Measurements from ENCODE around the gene ST6GALNAC1. TPM values are rescaled to one million over a fixed set of nuclear protein-coding genes. Genes with fewer than 3 reads are reported as not detected.

Gene ST6GALNAC1
- total and polyA plus RNA-seq, 2 donors (not counting 3 experiments of a cell fraction or from before 2014, with no cell fraction given), result 0.19 to 0.55 TPM

DNA sequence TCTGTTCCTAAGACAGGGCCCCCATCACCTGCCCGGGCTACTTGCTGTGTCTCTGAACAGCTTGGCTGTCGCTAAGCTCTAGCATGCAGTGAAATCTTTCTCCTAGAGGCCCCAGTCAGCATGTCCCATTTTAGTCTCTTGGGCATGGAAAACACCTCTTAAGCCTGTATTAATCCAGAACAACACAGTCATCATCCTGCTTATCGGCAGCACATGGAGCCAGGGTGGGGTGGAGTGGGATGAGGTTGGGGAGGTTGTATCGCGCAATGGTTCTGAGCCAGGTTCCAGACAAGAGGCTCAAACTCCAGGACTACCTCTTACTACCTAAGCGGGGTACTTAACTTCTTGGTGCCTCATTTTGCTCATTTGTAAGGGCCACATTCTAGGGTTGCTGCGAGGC, 65.7 kb downstream of the ST6GALNAC1 start:
- FAIRE-seq (no peak), DNase-seq (ENCODE audit: low read depth, low spot score) (no peak)
- Histone ChIP-seq H3K4me3 (replicated peaks in 1 of 3; ENCODE audit: insufficient read depth in 1 of 3, low read depth in 1 of 3, low read length in 3 of 3) (no peak overlapping the region), H3K36me3 (ENCODE audit: control insufficient read depth in 2 of 2, extremely low read depth in 1 of 2, insufficient read depth in 2 of 2, low read length in 2 of 2) (no peaks in the 10 kb centered on the region), H3K79me2 (ENCODE audit: control insufficient read depth, insufficient read depth, low read length) (no peaks in the 10 kb centered on the region), H3K9me1 (replicated peaks; ENCODE audit: control insufficient read depth, extremely low read depth, insufficient read depth, low read length) (no peaks in the 10 kb centered on the region), H3K27me3 (ENCODE audit: control insufficient read depth in 2 of 2, insufficient read depth in 2 of 2, low read length in 2 of 2) (no peaks in the 10 kb centered on the region), H3K9ac (replicated peaks; ENCODE audit: extremely low read depth, insufficient read depth, low read length) (no peak overlapping the region), H3K4me2 (ENCODE audit: insufficient read depth, low read length) (no peak overlapping the region), H3K9me3 (replicated peaks; ENCODE audit: control insufficient read depth, insufficient read depth, low read length) (no peaks in the 10 kb centered on the region), H3K4me1 (ENCODE audit: control insufficient read depth, extremely low read depth, insufficient read depth, low read length) (no peaks in the 10 kb centered on the region), H3K27ac (ENCODE audit: insufficient read depth, low read depth, low read length) (no peak overlapping the region), H2AFZ (ENCODE audit: low read depth, low read length) (no peak overlapping the region), H4K20me1 (replicated peaks; ENCODE audit: control insufficient read depth, extremely low read depth, insufficient read depth, low read length) (no peaks in the 10 kb centered on the region)
- POLR2A ChIA-PET, result no interaction called here
- CTCF ChIA-PET, result interaction anchor here (1.6 to 1.7 kb wide), 2 partner anchors 20 to 111 kb away, joined by 3 to 8 read pairs; no protein-coding TSS in a partner anchor
- BruUV-seq (replicated peaks), result no TSS peak
- dilution Hi-C loops (cut with MboI; ENCODE audit: extremely low pct_ligation_motif_present, low sequenced_read_pairs), result no loop called here
- TF ChIP-seq FOS (IDR thresholded peaks at IDR 0.05; ENCODE audit: borderline replicate concordance, insufficient read depth, low read length) (no peak), MYC (IDR thresholded peaks at IDR 0.05; ENCODE audit: low read depth, low read length) (no peak), POLR2AphosphoS5 (IDR thresholded peaks at IDR 0.05; ENCODE audit: insufficient read depth, low read depth, low read length) (no peak), EZH2 (IDR thresholded peaks at IDR 0.05; ENCODE audit: borderline replicate concordance, low read depth, low read length, severe bottlenecking) (no peak), GATA2 (IDR thresholded peaks at IDR 0.05; ENCODE audit: insufficient read depth, insufficient read length, low read depth, low read length) (no peak), JUN (IDR thresholded peaks at IDR 0.05; ENCODE audit: borderline replicate concordance, insufficient read depth, insufficient read length, low read depth) (no peak), POLR2A (IDR thresholded peaks at IDR 0.05; ENCODE audit: low read depth, low read length) (no peak)
- TF ChIP-seq, protein P1, sequence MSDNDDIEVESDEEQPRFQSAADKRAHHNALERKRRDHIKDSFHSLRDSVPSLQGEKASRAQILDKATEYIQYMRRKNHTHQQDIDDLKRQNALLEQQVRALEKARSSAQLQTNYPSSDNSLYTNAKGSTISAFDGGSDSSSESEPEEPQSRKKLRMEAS (IDR thresholded peaks at IDR 0.05; ENCODE audit: insufficient read depth, insufficient read length), result no peak
- TF ChIP-seq, protein P2, sequence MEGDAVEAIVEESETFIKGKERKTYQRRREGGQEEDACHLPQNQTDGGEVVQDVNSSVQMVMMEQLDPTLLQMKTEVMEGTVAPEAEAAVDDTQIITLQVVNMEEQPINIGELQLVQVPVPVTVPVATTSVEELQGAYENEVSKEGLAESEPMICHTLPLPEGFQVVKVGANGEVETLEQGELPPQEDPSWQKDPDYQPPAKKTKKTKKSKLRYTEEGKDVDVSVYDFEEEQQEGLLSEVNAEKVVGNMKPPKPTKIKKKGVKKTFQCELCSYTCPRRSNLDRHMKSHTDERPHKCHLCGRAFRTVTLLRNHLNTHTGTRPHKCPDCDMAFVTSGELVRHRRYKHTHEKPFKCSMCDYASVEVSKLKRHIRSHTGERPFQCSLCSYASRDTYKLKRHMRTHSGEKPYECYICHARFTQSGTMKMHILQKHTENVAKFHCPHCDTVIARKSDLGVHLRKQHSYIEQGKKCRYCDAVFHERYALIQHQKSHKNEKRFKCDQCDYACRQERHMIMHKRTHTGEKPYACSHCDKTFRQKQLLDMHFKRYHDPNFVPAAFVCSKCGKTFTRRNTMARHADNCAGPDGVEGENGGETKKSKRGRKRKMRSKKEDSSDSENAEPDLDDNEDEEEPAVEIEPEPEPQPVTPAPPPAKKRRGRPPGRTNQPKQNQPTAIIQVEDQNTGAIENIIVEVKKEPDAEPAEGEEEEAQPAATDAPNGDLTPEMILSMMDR (IDR thresholded peaks at IDR 0.05; ENCODE audit: extremely low read depth in 1 of 2, insufficient read depth in 1 of 2, low read depth in 1 of 2, low read length in 2 of 2), result no peak
- intact Hi-C loops (cut with micrococcal nuclease), result no loop called here

Data from endothelial cell of umbilical vein (primary cell).